HG02759 (cell line): ENCODE measurements around the gene PTGER1.

Experiments used
- ATAC-seq: cut with Tn5 transposase; IDR thresholded peaks from one replicate; pipeline ENCODE4 v1.9.1; 2021; ENCODE audit warnings: mild to moderate bottlenecking, moderate library complexity; ENCODE audit not compliant: unreplicated experiment

Gene PTGER1

GRCh38 chr19:14503285-14503684 lies 28.1 kb upstream of the PTGER1 start:
- ATAC-seq, result no peak

DNA sequence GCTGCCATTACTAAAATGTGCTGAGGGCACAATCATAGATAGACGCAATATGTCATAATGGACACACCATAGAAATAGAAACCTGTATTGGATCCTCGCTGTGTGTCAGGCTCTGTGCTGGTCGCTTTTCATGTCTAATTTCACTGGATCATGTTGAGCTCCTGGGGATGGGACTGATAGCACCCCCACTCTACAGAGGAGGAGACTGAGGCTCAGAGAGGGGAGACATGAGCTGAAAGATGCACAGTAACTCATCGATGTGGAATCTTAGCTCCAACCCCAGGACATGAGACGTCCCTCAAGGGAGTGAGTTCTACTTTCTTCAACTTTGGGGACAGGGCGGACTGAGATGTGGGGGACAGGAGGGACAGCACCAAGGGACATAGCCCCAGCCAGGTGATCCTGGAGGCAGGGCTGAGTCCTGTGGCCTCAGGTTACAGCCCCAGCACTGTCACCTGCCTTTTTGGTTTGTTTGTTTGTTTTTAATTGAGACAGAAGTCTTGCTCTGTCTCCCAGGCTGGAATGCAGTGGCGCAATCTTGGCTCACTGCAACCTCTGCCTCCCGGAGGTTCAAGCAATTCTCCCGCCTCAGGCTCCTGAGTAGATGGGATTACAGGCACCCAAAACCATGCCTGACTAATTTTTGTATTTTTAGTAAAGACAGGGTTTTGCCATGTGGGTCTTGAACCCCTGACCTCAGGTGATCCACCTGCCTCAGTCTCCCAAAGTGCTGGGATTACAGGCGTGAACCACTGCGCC lies 27.4 kb upstream of the PTGER1 start:
- ATAC-seq, result no peak

DNA sequence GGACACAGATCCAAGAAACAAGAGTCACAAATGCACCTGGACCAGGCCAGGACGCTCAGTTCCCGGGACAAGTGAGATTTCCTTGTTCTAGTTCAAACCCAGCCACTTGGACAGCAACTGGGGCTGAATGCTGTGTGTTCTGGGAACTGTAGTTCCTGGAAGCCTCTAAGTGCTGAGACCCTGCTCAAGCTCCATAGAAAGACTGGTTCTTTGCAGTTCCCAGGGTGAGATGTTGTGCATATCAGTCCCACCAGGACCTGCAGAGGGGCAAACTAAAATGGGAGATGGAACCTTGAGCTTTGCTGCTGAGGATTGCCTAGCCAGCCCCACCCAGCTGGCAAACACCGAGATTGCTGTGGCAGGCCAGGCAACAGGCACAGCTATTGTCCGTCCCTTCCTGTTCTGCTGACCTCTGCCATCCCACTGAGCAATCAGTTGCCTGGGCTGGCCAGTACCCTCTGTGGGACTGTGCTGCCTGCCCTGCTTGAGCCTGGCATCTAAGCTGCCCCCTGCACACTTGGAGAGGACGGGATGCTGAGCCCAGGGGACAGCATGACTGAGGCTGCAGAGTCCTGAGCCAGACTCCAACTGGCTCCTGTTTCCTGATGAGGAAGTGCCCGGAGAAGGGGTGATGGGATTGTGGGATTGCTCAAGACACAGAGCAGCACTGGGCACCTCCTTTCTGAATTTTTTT lies 22.2 kb upstream of the PTGER1 start:
- no peak for ATAC-seq

GRCh38 chr19:14496834-14497227 lies 21.7 kb upstream of the PTGER1 start:
- no peak for ATAC-seq

- ATAC-seq, result peak; percentile 80
Measured at GRCh38 chr19:14496029-14496833, 21.1 kb upstream of the PTGER1 start, which contains the start of gene GIPC1. Gene GIPC1 (minus strand): TSS chr19:14496127. CDS start chr19:14482976, 13,151 bp downstream.

- peak; percentile 28 for ATAC-seq
Measured at GRCh38 chr19:14495672-14496028, 20.5 kb upstream of the PTGER1 start.

DNA sequence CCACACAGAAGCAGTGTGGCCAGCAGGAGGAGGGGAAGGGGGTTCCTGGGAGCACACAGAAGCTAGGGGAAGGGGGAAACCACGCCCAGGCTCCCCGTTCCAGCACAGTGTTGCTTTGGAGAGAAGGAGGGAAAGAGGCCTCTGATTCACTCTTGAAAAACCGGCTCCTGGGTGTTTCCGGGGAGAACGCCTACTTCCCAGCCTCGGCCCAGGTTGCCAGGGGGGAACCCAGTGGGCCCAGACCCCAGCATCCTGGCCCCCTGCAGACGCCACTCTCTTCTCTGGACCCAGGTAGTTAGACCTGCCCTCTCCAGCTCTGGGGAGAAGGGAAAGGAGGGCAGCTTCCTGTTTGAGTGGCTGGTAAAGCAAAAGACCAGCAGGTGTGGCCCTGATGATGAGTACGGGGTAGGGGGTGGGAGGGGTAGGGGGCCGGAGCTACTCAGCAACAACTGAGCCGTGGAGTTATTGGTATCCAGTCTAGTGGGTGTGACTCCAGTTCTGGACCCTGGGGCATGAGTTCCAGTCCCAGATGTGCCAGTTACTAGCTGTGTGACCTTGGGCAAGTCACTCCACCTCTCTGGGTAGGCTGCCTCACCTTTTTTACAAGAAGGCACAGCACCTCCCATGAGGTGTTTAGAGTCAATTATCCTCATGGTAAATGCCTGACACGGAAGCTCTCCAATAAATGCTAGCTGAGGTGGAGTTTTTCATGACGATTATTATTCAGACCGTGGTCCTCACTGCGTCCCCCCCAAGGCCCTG lies 19.9 kb upstream of the PTGER1 start:
- no peak for ATAC-seq

DNA sequence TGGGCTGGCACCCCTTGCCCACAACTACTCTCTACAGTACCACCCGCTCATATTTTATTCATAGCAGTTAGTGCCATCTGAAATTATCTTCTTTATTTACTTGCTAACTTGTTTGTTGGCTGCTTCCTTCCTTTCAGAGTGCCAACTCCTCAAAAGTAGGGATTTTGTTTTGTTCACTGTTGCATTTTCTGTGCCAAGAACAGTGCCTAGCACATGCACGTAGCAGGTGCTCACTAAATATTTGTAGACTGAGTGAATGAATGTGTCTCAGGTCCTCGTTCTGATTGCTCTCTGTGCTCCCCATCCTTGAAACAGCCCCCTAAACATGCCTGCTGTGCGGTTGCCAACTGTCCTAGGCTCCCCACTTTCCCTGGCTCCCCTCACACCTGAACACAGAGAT lies 19.3 kb upstream of the PTGER1 start:
- ATAC-seq, result no peak

GRCh38 chr19:14492756-14493337 lies 17.7 kb upstream of the PTGER1 start:
- ATAC-seq, result no peak

DNA sequence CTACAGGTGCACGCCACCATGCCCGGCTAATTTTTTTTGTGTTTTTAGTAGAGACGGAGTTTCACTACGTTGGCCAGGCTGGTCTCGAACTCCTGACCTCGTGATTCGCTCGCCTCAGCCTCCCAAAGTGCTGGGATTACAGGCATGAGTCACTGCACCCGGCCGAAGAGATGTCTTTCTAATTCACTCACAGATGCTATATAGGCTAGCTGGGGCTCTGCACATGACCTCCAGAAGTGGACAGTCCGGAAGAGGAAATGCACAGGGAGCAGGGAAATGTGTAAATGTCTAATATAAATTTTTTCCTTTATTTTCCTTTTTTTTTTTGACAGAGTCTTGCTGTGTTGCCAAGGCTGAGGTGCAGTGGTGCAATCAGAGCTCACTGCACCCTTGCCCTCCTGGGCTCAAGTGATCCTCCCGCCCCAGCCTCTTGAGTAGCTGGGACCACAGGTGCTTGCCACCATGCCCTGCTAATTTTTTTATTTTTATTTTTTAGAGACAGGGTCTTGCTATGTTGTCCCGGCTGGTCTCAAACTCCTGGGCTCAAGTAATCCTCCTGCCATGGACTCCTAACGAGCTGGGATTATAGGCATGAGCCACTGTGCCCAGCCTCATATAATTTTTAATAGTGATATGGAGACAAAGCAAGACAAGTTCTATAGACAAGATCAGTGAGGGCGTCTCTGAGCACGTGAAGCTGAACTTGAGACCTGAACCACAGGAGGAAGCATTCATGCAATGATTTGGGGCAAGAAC lies 12.4 kb upstream of the PTGER1 start:
- no peak for ATAC-seq

GRCh38 chr19:14482172-14482941 lies 7.2 kb upstream of the PTGER1 start:
- ATAC-seq, result no peak

- ATAC-seq, result no peak
Measured at GRCh38 chr19:14480700-14481079, 5.5 kb upstream of the PTGER1 start.

DNA sequence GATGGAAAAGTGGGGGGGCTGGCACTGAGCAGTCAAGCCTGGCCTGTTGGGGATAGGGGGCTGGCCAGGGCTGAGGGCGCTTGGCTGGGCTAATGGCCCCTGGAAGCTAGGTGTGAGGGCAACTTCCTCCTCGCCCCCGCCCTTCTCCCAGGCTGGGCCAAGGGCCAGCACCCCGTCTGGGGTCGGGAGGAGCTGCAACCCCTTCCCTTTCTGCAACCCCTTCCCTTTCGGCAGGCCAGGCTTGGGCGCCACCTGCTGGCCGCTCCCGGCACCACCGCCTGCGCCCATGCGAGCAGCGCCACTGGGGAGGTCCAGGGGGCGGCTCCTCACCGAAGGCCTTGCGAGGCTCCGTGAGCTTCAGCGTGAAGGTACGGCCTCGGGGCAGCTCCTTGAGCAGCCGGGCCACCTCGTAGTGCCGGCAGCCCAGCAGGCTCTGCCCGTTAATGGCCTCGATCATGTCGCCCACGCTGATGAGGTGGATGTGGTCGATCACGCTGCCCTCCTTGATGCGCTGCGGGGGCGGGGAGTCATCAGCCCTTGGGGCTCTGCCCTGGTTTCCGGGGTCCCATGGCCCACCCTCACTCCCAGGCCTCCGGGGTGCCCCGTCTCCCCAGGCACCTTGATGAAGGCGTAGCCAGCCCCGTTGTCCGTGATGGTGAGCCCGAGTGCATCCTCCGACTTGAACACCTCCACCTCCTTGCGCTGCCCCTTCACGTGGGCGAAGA lies 5.0 kb upstream of the PTGER1 start:
- ATAC-seq, result no peak

DNA sequence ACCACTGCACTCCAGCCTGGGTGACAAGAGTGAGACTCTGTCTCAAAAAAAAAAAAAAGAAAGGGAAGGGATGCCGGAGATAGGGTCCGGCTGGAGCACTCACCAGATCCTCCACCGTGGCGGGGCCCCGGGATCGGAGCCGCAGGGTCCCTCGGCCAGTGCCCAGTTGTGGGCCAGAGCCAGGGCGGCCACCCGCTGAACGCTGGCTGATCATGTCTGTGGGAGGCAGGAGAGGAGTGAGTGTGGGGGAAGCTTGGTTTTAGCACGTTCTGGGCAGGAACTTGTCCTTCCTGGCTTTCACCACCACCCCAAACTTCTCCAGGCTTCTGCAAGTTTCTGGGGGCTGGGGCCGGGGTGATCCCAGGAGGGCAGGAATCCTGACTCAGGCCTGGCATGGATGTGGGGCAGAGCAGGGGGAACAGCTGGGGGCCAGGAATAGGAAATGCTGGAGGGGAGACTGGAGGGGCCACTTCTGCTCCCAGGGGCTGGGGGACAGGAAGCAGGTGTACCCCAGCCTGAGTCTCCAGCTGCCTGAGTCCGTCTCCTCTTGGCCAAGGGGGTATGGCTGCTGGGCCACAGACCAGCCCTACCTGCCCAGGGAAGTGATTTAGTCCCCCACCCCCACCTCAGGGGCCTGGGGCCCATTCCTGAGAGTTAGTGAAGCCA lies 4.3 kb upstream of the PTGER1 start:
- no peak for ATAC-seq

DNA sequence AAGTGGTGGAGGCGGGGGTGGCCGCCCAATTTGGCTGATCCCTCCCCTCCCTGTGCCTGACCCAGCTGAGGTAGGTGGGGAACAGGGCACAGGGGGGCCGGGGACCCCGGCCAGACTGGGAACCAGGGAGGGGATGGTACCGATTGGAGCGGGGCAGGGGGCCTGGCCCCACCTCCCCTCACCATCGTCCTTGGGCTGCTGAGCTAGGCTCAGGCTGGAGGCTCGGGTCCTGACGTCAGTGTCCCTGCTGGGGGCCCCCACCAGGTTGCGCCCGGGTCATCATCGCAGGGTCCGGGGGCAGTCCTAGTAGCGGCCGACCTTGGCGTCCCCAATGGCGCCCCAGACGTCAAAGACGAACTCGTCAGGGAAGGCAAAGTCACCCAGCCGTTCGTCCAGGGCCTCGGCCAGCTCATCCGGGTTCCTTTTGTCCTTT lies 3.0 kb upstream of the PTGER1 start:
- no peak for ATAC-seq

DNA sequence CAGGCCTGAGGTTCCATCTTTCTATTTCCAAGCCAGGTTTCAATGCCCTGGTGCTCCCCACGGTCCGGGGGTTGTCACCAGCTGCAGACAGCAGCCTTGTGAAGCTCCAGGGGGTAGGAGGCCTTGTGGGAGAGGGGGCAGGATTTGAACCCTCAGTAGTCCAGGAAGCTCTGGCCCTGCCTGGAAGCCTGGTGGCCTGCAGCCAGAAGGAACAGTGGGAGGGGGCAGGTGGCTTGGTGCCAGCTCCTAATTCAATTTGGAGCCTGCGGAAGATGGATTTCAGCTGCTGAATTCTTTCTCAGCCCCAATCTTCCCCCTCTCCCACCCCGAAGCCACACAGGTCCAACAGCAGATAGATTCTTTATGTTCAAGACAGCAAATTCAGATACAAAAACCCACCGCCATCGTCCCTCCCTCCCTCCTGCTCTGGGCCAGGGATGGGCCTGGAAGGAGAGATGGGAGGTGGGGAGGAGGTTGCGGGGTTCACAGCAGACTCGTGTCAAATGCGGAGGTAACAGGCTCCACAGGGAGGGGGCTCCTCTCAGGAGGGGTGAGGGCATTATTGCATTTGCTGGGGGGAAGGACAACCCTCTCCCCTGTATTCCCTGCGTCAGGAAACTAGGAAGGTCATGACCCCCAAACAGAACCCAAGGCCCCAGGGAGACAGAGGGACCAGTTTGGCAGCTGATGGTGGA lies 2.4 kb upstream of the PTGER1 start:
- no peak for ATAC-seq

- ATAC-seq, result no peak
Measured at GRCh38 chr19:14476673-14477401, 1.7 kb upstream of the PTGER1 start.
